Vagina (tissue), 2 donors: ENCODE data around the gene ATP6V1E1. TPM values are rescaled to one million over a fixed set of nuclear protein-coding genes. Genes with fewer than 3 reads are reported as not detected.

Source experiments
- DNase-seq, 2 donors: peaks; one replicate each; pipeline ENCODE4 v3.0.0-alpha.2; 2017; ENCODE audit errors: extremely low spot score in 2 of 2
- H3K27ac ChIP-seq: fragments of 200-600 bp; sonication (generic); one replicate; pipeline ENCODE4 v1.5.1; 2019
- H3K27me3 ChIP-seq: fragments of 200-600 bp; sonication (generic); one replicate; pipeline ENCODE4 v1.5.1; 2019
- H3K36me3 ChIP-seq, 2 donors: fragments of 200-600 bp; sonication (generic); one replicate each; pipeline ENCODE4 v1.5.1; 2017 to 2019
- H3K4me1 ChIP-seq: fragments of 200-600 bp; sonication (generic); one replicate; pipeline ENCODE4 v1.5.1; 2019
- H3K4me3 ChIP-seq, 2 donors: fragments of 200-600 bp; sonication (generic); 1 replicate in 1 of 2; 2 replicates in 1 of 2; pipeline ENCODE4 v1.5.1; 2016 to 2019
- H3K9me3 ChIP-seq: fragments of 200-600 bp; sonication (generic); one replicate; pipeline ENCODE4 v1.5.1; 2019
- CTCF ChIP-seq, 3 experiments: fragments of 450-650 bp in 2 of 3; fragments of 200-600 bp in 1 of 3; sonication (generic) in 1 of 3; IDR thresholded peaks; one replicate each; pipeline ENCODE4 v1.5.1; 2017 to 2019; ENCODE audit warnings: antibody characterized with exemption in 3 of 3, mild to moderate bottlenecking in 2 of 3, moderate library complexity in 2 of 3
- POLR2A ChIP-seq, 2 donors: fragments of 450-650 bp; IDR thresholded peaks; one replicate each; pipeline ENCODE4 v1.6.1; 2017; ENCODE audit warnings: antibody characterized with exemption in 2 of 2, mild to moderate bottlenecking in 2 of 2, moderate library complexity in 2 of 2
- POLR2AphosphoS5 ChIP-seq, 2 donors: sonication (generic); formaldehyde crosslinking; IDR thresholded peaks; one replicate each; pipeline ENCODE4 v1.9.0; 2017; ENCODE audit warnings: antibody characterized with exemption in 2 of 2, mild to moderate bottlenecking in 2 of 2, low read depth in 1 of 2; ENCODE audit not compliant: insufficient read depth in 1 of 2
- intact Hi-C: fragments of 100-400 bp; cut with DNase I; formaldehyde crosslinking; loops from one replicate; pipeline ENCODE4 v1.15.1; 2023
- total RNA-seq: library from RNA; depleted of rRNA; stranded (reverse); fragments of >200 nt; gene quantifications from one replicate; pipeline ENCODE4 v1.2.3, GENCODE V29; 2016

Gene ATP6V1E1
- total RNA-seq, 1 donor from 2014 or later = 88.9 TPM

GRCh38 chr22:17587629-17588028 is 40.9 kb downstream of the ATP6V1E1 start:
- no peak for DNase-seq
- Histone ChIP-seq H3K4me3 (no peak overlapping the region), H3K27ac (no peak overlapping the region), H3K9me3 (no peaks in the 10 kb centered on the region), H3K4me1 (no peaks in the 10 kb centered on the region), H3K27me3 (no peaks in the 10 kb centered on the region), H3K36me3 (peaks cover 0 to 28% of the 10 kb centered on the region in 2 donors)
- intact Hi-C loops = no loop called here
- no peak for TF ChIP-seq POLR2A (IDR thresholded peaks at IDR 0.05)
- no peak for TF ChIP-seq POLR2AphosphoS5 (IDR thresholded peaks at IDR 0.05; ENCODE audit: insufficient read depth in 1 of 2, low read depth in 1 of 2)
- TF ChIP-seq CTCF (IDR thresholded peaks at IDR 0.05) = no peak

GRCh38 chr22:17586831-17587440 is 41.6 kb downstream of the ATP6V1E1 start:
- no peaks in the 10 kb centered on the region for H3K9me3 ChIP-seq
- intact Hi-C loops = no loop called here

GRCh38 chr22:17583151-17583550 is 45.4 kb downstream of the ATP6V1E1 start:
- Histone ChIP-seq H3K4me1 (no peaks in the 10 kb centered on the region), H3K9me3 (no peaks in the 10 kb centered on the region), H3K27me3 (no peaks in the 10 kb centered on the region), H3K27ac (no peak overlapping the region), H3K36me3 (no peaks in the 10 kb centered on the region), H3K4me3 (no peak overlapping the region)
- TF ChIP-seq POLR2AphosphoS5 (IDR thresholded peaks at IDR 0.05; ENCODE audit: insufficient read depth in 1 of 2, low read depth in 1 of 2) (no peak), CTCF (IDR thresholded peaks at IDR 0.05) (no peak), POLR2A (IDR thresholded peaks at IDR 0.05) (no peak)
- intact Hi-C loops = no loop called here
- no peak for DNase-seq

More at GRCh38 chr22:17586831-17587440, 41.6 kb downstream of the ATP6V1E1 start:
- Histone ChIP-seq H3K27ac (no peak overlapping the region), H3K27me3 (no peaks in the 10 kb centered on the region), H3K4me1 (no peaks in the 10 kb centered on the region), H3K4me3 (no peak overlapping the region), H3K36me3 (peaks cover 0 to 22% of the 10 kb centered on the region in 2 donors)
- TF ChIP-seq CTCF (IDR thresholded peaks at IDR 0.05) (no peak), POLR2AphosphoS5 (IDR thresholded peaks at IDR 0.05; ENCODE audit: insufficient read depth in 1 of 2, low read depth in 1 of 2) (no peak), POLR2A (IDR thresholded peaks at IDR 0.05) (no peak)
- no peak for DNase-seq

GRCh38 chr22:17581631-17582030 is 46.9 kb downstream of the ATP6V1E1 start:
- Histone ChIP-seq H3K27me3 (no peaks in the 10 kb centered on the region), H3K27ac (no peak overlapping the region), H3K4me3 (no peak overlapping the region), H3K36me3 (no peaks in the 10 kb centered on the region), H3K9me3 (no peaks in the 10 kb centered on the region), H3K4me1 (no peaks in the 10 kb centered on the region)
- TF ChIP-seq POLR2A (IDR thresholded peaks at IDR 0.05) (no peak), CTCF (IDR thresholded peaks at IDR 0.05) (no peak), POLR2AphosphoS5 (IDR thresholded peaks at IDR 0.05; ENCODE audit: insufficient read depth in 1 of 2, low read depth in 1 of 2) (no peak)
- DNase-seq = no peak
- intact Hi-C loops = no loop called here

GRCh38 chr22:17581056-17581455 is 47.5 kb downstream of the ATP6V1E1 start:
- no peak overlapping the region for H3K27ac ChIP-seq
- TF ChIP-seq CTCF (IDR thresholded peaks at IDR 0.05) = no peak
- no peak for TF ChIP-seq POLR2A (IDR thresholded peaks at IDR 0.05)
- TF ChIP-seq POLR2AphosphoS5 (IDR thresholded peaks at IDR 0.05; ENCODE audit: insufficient read depth in 1 of 2, low read depth in 1 of 2) = no peak
- intact Hi-C loops = no loop called here
- no peak for DNase-seq
- H3K36me3 ChIP-seq = no peaks in the 10 kb centered on the region
- no peaks in the 10 kb centered on the region for H3K9me3 ChIP-seq
- no peak overlapping the region for H3K4me3 ChIP-seq
- no peaks in the 10 kb centered on the region for H3K4me1 ChIP-seq
- no peaks in the 10 kb centered on the region for H3K27me3 ChIP-seq
